Astrocyte of the cerebellum (primary cell): ENCODE data around the gene ATXN2L.
"Not testable (repeated sequence)": the region's sequence is repeated elsewhere in the genome, so short reads cannot be mapped to it uniquely, and the experiment has no call there.

Experiments
- DNase-seq: peaks from one replicate; pipeline ENCODE4 v3.0.0-alpha.2; 2011; ENCODE audit warnings: low read depth
- H3K4me3 ChIP-seq: 2 replicates; pipeline ENCODE4 v1.5.1; 2011; ENCODE audit warnings: mild to moderate bottlenecking, low read depth, low read length, moderate library complexity
- in situ Hi-C: cut with HindIII; loops from 2 replicates; pipeline ENCODE4 v1.10.0; 2017; ENCODE audit warnings: low sequenced_read_pairs
- TF ChIP-seq, protein P1 (sequence below): IDR thresholded peaks from 2 replicates; pipeline ENCODE4 v1.5.1; 2012; ENCODE audit warnings: low read length, low read depth, moderate library complexity, mild to moderate bottlenecking; ENCODE audit errors: missing control alignments

ATXN2L gene

DNA sequence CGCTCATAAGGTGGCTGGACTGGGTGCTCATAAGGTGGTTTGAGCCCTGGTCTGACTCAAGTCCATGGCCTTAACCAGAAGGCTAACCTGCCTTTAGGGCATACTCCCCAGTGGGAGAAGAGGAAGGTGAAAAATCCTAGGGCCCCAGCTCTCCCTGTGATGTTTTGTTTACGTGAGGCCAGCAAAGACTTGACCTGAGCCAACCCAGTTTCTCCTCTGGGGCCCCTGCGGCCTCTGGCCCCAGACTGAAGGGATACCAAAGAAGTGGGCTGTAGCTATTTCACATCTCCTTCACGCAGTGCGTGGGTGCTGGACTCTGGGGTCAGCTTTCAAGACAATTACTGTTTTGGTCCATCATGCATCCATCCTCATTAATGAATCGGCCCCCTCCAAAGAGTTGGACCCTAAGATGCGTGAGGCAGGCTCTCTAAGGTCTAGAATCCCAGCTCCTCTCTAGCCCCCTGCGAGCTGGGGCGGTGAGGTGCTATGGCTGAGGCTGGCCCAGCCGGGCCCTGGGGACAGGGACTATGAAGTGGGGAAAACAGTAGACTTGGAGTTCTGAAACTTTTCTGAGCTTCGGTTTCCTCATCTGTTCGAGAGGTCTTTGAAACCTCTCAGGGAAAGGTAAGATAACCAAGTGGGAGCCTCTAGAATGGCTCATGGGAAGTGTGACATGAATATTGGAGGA lies 42.3 kb downstream of the ATXN2L start:
- TF ChIP-seq, protein P1, sequence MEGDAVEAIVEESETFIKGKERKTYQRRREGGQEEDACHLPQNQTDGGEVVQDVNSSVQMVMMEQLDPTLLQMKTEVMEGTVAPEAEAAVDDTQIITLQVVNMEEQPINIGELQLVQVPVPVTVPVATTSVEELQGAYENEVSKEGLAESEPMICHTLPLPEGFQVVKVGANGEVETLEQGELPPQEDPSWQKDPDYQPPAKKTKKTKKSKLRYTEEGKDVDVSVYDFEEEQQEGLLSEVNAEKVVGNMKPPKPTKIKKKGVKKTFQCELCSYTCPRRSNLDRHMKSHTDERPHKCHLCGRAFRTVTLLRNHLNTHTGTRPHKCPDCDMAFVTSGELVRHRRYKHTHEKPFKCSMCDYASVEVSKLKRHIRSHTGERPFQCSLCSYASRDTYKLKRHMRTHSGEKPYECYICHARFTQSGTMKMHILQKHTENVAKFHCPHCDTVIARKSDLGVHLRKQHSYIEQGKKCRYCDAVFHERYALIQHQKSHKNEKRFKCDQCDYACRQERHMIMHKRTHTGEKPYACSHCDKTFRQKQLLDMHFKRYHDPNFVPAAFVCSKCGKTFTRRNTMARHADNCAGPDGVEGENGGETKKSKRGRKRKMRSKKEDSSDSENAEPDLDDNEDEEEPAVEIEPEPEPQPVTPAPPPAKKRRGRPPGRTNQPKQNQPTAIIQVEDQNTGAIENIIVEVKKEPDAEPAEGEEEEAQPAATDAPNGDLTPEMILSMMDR = no peak
- in situ Hi-C loops = no loop called here
- peak overlapping the region; percentile 88 for H3K4me3 ChIP-seq
- no peak for DNase-seq

DNA sequence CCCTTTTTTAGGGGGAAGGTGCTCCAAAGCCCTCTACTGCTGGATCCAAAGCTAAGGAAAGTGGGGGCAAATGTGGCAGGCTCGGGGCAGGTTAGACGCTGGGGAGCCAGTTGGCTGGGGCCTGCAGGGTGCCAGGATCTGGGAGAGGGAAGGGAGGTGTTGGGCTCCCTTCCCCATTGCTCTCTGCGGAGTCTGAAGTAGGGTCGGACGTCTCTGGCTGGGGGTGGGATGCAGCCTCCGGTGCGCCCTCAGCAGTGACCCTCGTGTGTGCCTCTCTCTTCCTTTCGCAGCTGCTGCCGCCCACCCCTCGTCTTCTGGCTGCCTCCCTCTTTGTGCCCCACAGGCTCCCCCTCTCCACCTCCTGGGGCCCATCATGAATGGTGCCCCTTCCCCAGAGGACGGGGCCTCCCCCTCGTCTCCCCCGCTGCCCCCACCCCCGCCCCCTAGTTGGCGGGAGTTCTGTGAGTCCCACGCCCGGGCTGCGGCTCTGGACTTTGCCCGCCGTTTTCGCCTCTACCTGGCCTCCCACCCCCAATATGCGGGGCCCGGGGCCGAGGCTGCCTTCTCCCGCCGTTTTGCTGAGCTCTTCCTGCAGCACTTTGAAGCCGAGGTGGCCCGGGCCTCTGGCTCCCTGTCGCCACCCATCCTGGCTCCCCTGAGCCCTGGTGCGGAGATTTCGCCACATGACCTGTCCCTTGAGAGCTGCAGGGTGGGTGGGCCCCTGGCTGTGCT lies 43.1 kb downstream of the ATXN2L start:
- no peak overlapping the region for H3K4me3 ChIP-seq
- TF ChIP-seq, protein P1 = no peak
- DNase-seq = no peak
- in situ Hi-C loops = no loop called here

DNA sequence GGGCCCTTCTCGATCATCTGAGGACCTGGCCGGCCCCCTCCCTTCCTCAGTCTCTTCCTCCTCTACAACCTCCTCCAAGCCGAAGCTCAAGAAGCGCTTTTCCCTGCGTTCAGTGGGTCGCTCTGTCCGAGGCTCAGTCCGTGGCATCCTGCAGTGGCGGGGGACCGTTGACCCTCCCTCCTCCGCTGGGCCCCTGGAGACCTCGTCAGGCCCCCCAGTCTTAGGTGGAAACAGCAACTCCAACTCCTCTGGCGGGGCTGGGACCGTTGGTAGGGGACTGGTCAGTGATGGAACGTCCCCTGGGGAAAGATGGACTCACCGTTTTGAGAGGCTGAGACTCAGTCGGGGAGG lies 43.6 kb downstream of the ATXN2L start:
- no peak for DNase-seq
- in situ Hi-C loops = no loop called here
- TF ChIP-seq, protein P1 = no peak
- H3K4me3 ChIP-seq = no peak overlapping the region

DNA sequence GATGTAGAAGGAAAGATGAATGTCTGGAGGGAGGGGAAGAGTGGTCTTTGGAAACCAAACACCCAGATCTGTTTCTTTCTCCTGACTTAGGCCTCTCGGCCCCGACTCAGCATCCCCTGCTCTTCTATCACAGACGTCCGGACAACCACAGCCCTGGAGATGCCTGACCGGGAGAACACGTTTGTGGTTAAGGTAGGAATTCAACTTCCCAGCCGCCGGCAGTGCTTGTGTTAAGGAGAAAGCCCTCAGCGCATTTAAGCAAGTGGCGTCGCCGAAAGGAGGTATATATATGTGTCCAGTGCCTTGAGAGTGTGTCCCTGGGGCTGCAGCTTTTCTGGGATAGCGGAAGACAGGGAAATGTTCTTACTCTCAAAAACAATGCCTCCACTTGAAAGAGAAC lies 44.4 kb downstream of the ATXN2L start:
- TF ChIP-seq, protein P1 = no peak
- H3K4me3 ChIP-seq = no peak overlapping the region
- DNase-seq = no peak
- in situ Hi-C loops = no loop called here

DNA sequence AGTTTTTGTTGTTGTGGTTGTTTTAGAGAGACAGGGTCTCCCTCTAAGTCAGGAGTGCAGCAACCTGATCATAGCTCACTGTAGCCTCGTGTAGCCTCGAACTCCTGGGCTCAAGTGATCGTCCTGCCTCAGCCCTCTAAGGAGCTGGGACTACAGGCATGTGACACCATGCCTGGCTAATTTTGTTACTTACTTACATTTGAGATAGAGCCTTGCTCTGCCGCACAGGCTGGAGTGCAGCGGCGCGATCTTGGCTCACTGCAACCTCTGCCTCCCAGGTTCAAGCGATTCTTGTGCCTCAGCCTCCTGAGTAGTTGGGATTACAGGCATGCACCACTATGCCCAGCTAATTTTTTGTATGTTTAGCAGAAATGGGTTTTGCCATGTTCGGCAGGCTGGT lies 44.8 kb downstream of the ATXN2L start:
- H3K4me3 ChIP-seq, DNase-seq, in situ Hi-C loops: not testable (repeated sequence)

DNA sequence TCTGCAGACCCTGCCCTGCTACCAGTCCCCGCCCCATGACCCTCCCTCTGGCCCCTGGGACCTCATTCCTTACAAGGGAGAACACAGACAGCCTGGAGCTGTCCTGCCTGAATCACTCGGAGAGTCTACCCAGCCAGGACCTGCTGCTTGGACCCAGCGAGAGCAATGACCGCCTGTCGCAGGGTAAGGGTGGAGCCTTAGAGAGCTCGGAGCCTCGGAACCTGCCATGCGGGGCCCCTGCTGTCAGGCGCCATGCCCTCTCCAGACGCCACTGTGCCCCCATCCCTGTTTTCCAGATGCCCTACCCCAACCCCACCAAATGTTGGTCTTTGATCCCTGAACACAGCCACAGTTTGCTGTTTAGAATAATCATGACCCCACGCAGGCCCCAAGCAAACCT lies 46.4 kb downstream of the ATXN2L start:
- DNase-seq = no peak
- TF ChIP-seq, protein P1 = no peak
- in situ Hi-C loops = no loop called here
- H3K4me3 ChIP-seq = no peak overlapping the region

DNA sequence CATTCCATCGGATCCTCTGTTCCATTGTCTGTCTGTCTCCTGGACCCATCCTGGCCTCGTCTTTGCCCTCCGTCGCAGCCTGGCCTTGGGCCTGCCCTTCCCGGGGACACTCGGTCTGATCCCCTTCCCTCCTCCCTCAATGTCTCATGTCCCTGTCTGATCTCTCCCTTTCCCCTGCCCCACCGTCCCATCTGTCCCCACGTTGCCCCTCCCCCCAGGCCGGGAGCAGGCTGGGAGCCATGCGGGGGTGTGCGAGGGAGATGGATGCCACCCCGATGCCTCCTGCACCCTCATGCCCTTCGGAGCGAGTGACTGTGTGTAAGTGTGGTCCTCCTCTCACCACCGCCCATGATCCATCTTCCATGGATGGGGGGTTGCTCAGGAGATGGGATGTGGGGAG lies 50.2 kb downstream of the ATXN2L start:
- in situ Hi-C loops = loop anchor here (5.0 kb wide), 1 partner anchor 89 kb away; no protein-coding TSS in a partner anchor
- TF ChIP-seq, protein P1 = no peak
- no peak overlapping the region for H3K4me3 ChIP-seq
- no peak for DNase-seq
